VCaP (cell line): ENCODE measurements around the gene TJP1.

ENCODE experiments used
- H3K27ac ChIP-seq: fragments of 450-650 bp; 2 replicates; pipeline ENCODE4 v1.5.1; 2017
- CTCF ChIP-seq: fragments of 450-650 bp; conservative IDR thresholded peaks from 2 replicates; pipeline ENCODE4 v1.5.1; 2017; ENCODE audit warnings: mild to moderate bottlenecking, moderate library complexity

TJP1 gene

GRCh38 chr15:29712149-29712885, 110.0 kb downstream of the TJP1 start:
- TF ChIP-seq CTCF, result no peak
- peak overlapping the region; percentile 61 for H3K27ac ChIP-seq

GRCh38 chr15:29711531-29711930, 110.7 kb downstream of the TJP1 start:
- peak overlapping the region; percentile 61 for H3K27ac ChIP-seq
- no peak for TF ChIP-seq CTCF

DNA sequence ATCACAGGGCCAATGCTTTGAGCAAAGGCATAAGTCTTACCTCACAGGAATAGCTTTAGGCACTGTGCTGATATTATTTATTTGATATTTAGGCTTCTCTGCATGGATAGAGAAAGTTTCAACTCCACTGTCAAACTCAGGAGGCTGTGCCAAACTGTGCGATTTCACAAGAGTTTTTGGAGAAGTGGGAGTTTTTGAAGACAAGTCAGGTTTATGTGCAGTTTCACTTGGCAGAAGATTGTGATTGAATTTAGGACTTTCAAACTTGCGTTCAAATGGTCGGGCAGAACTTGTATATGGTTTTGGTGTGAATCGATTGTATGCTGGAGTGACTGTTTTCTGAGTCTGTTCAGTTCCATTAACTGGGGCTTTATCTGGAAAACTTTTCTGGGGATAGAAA, 113.7 kb downstream of the TJP1 start:
- no peak overlapping the region for H3K27ac ChIP-seq
- TF ChIP-seq CTCF, result no peak

DNA sequence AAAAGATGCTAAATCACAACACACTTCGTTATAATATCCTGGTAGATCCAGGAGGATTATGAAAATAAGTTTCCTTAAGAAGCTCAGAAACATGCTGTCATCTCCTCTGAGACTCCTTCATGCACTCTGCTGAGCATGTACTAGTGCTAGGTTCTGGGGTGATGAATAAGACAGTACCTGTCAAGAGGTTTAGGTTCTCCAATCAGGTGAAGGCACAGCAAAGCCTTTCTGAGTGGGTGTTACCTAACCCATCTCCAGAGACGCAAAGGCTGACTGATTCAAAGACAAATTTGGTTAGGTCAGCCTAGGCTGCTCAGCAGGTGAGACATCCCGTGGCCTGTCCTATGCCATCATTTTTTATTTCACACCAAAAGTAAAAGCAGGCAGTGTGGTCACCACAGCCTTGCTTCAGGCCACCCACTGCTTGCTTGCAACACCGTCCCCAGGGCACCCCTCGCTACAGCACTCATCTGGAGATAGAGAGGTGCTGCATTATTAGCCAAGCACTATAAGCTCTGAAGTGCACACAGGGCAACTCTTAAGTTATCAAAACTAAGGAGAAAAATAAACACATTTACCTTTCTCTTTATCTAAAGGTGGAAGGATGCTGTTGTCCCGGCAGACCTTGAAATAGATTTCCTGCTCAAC, 117.2 kb downstream of the TJP1 start:
- TF ChIP-seq CTCF, result no peak
- H3K27ac ChIP-seq, result no peak overlapping the region

GRCh38 chr15:29701151-29701550, 121.1 kb downstream of the TJP1 start:
- TF ChIP-seq CTCF, result no peak
- no peak overlapping the region for H3K27ac ChIP-seq

- peak overlapping the region; percentile 65; the same call in 1 of the 2 replicates for H3K27ac ChIP-seq
- no peak for TF ChIP-seq CTCF
Measured at GRCh38 chr15:29700296-29700695, 122.0 kb downstream of the TJP1 start.

- peak overlapping the region; percentile 65 for H3K27ac ChIP-seq
- no peak for TF ChIP-seq CTCF
Measured at GRCh38 chr15:29699791-29700190, 122.5 kb downstream of the TJP1 start.
